DOHH2 (cell line): ENCODE measurements around the gene TRAPPC5.

Experiments
- CTCF ChIP-seq: fragments of 200-600 bp; sonication (generic); IDR thresholded peaks from one replicate; pipeline ENCODE4 v1.5.1; 2014; ENCODE audit warnings: antibody characterized with exemption, mild to moderate bottlenecking, low read depth, low read length; ENCODE audit not compliant: poor library complexity, severe bottlenecking
- EZH2phosphoT487 ChIP-seq: fragments of 200-600 bp; sonication (generic); IDR thresholded peaks from 2 replicates; pipeline ENCODE4 v1.6.1; 2017; ENCODE audit warnings: borderline replicate concordance, mild to moderate bottlenecking, antibody characterized with exemption, low read length, moderate library complexity, mixed read lengths

- TF ChIP-seq CTCF = no peak
- TF ChIP-seq EZH2phosphoT487 = no peak
Measured at GRCh38 chr19:7676854-7677253, 3.8 kb upstream of the TRAPPC5 start, which contains the start of gene MCEMP1.
